GM19351 (cell line): ENCODE data around the gene PLPP6.

Source experiments
- ATAC-seq: cut with Tn5 transposase; IDR thresholded peaks from one replicate; pipeline ENCODE4 v1.9.1; 2021; ENCODE audit warnings: mild to moderate bottlenecking, moderate library complexity; ENCODE audit not compliant: unreplicated experiment

The PLPP6 gene

DNA sequence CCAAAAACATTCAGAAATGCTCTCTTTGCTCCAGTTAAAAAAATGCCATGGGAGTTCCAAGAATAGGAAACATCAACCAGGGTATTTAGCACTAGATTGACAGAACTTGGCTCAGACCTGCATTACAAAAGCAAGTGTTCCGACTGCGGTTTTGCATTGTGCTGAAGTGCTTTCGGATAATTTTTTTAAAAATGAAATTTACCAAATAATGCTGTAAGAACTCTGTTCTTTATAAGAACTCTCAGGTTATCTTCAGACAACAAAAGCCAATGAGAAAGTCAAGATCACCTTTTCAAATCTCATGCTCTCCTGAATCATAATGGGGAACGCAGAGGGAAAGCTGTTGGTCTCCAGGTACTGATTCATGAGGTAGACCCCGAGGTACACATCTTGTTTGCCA is 483 bp upstream of the PLPP6 start:
- ATAC-seq: no peak

DNA sequence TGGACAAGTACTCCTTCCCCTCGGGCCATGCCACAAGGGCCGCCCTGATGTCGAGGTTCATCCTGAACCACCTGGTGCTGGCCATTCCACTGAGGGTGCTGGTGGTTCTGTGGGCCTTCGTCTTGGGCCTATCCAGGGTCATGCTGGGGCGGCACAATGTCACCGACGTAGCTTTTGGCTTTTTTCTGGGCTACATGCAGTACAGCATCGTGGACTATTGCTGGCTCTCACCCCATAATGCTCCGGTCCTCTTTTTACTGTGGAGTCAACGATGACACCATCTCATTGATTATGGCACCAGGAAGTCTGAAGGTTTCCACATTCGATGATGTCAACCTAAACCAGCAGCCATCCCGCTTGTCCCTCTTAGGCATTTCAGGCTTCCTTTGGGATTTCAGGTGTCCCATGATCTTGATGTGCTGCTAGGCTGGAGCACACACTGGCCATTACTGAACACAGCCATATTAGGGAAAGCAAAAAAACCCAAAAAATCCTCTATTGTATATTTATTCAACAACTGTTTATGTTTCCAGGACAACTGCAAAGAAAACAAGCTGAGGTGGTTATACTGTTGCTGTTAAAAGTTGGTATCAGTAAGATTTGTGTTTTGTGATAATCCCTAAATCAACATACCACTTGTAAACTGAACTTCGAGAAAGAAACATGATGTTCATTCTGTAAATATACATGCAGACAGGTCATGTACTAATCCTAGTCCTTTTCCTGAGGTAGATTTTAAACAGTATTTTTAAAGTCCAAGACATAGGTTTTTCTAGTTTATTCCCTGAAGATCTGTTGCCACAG is 1.1 kb downstream of the PLPP6 start:
- no peak for ATAC-seq

DNA sequence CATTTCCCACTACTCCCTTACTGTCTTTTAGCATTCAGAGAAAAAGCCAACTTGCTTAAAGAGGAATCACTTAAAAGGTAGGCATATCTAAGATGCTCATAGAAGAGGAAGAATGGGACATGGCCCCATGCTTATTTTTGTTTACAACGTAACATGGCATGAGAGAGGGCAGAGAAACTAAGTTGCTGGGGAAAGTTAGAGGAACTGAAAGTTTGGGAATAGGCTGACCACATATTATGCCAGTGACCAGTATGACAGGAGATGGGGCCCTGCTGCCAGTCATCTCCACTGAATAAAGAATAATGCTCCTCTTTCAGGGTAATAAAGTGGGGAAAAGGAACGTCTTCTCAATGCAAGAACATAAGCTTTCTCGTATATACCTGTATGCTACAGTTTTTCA is 1.9 kb downstream of the PLPP6 start:
- no peak for ATAC-seq

DNA sequence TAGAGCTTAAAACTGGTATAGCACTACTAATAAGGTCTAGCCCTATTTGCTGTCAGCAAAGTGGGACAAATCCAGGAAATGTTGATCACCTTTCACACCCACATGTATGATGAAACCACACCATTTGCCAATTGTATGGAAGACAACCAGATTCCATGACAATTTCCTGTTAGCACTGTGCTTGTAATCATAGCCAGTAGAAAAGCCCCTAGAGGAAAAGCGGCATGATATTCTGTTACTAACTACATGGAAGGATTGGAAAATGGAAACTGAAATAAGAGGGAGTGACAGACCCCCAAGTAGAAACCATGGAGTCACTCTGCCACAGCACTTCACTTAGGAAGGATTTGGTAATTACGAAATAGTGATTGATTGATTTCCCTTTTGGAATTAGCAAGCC is 3.3 kb downstream of the PLPP6 start:
- no peak for ATAC-seq

DNA sequence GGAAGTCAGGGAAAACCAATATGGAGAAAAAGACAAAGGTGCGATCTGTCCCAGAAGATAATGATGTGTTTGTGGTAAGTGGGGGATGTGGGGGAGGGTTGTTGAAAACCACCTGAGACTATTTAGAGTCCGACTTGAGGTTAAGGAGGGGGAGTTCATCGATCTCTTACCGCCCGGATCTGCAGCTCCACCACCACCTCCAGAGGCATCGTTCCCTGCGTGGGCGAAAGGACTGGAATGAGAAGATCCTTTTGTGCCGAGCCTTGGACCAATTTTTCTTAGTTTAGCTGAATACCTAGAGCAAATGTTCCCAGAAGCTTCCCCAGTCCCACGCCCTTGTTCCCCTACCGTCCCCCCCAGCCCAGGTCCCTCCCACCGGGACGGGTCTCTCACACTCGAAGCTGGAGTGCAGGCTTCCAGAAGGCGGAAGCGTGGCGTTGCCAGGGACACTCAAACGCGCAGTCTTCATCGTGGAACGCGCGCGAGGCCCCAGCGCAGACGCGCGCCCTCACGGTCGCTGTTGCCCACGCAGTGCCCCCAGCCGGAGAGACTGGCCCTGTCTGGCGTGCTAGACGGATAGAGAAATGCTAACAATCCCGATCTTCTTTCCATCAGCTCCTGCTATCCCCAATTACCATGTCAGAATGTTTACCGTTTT is 4.1 kb downstream of the PLPP6 start, which contains the start of gene SPATA6L:
Gene SPATA6L (minus strand): TSS at position 439 of the 658 bp plus-strand sequence. CDS start 230 bp downstream, at position 209.
- ATAC-seq: peak; percentile 38

DNA sequence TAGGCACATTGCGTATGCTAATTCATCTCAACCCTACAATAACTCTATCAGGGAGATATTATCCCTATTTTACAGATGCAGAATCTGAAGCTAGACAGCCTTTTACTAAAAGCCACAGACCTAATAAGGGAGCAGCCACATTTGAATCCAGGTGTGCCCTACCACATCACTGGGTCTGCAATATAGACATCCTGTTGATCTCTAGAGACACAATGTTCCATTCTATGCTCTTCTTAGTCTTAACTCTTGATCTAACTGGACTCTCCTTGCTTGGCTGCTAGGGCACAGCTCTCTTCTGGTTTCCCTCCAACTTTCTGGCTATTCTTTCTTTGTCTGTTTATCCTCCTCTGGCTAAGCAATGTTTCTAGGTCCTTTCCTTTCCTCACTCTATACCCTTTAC is 5.6 kb downstream of the PLPP6 start:
- no peak for ATAC-seq

DNA sequence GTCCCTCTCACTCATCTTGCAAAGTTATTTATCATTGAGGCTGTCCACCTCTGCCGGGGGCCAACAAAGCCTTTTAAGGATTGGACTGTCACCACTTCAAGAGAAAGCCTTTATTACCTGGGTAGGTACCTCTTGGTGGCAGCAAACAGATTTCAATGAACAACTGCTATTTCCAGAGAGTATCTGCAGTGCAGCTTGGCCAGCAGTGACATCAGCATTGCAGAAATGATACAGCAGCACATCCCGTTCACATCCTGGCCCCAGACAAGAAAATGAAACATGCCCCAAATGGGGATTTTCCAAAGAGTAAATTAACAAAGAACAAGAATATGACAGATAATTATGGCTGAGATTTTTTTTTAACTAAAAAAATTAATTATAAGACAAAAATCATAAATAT is 6.5 kb downstream of the PLPP6 start:
- no peak for ATAC-seq

DNA sequence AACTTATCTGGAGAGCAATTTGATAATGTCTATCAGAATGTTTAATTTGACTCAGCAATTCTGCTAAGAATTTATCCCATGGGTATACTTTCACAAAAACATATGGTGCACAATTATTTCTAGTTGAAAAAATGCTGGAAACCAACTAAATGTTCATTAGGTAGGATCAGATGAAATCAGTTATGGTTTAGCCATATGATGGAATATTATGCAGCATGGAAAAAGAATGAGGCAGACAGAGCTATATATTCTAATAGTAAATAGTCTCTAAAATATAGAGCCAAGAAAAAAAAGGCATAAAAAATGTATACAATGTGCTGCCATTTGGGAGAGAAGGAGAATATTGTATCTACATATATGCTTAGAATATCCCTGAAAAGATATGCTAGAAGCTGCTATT is 7.8 kb downstream of the PLPP6 start:
- ATAC-seq: no peak

DNA sequence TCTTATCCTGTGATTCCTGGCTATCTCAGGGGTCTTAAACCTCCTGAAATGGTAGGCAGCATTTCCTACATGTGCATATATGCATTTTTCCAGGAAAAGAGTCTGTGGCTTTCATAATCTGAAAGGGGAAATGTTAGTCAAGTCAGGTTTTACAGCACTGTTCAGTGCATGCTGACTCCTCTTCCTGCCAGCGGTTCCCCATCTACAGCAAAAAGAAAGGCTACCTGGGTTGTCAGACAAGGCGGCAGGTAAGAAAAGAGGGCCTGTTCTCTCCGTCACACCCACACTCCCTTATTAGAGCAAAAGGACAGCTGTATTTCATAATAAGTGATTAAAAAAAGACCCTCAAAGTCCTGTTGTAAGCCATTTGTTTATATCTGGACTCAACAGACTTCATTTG is 8.5 kb downstream of the PLPP6 start:
- no peak for ATAC-seq

DNA sequence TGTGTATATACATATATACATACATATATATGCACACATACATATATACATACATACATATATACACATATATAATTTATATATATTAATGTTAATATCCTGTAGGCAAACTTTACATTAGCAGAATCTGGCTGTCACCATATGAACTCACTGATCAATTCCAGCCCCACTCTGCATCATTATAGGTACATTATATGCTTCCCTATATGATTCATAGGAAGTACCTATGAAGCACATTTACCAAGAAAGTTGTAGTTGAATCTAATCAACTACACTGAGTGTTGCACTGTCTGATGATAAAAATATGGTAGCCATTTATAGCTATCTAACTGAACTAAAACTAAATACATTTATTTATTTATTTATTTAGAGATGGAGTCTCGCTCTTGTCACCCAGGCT is 9.6 kb downstream of the PLPP6 start:
- no peak for ATAC-seq

DNA sequence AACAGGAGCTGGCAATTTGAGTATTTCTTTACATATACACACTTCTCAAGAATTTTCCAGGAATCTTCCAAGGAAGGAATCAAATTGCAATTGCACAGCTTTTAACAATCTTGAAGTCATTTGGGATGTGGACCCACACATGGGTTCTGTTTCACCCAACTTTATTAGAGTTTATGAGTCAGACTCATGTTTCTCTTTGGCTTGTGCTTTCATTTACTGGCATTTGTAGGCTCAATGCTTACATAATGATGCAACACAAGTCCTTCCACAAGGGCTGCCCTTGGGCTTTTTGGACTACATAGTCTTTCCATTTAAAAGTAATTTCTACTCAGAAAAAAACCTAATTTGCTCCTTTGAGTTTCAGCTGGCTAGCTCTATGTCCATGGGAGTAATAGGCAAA is 12.7 kb downstream of the PLPP6 start:
- ATAC-seq: no peak

DNA sequence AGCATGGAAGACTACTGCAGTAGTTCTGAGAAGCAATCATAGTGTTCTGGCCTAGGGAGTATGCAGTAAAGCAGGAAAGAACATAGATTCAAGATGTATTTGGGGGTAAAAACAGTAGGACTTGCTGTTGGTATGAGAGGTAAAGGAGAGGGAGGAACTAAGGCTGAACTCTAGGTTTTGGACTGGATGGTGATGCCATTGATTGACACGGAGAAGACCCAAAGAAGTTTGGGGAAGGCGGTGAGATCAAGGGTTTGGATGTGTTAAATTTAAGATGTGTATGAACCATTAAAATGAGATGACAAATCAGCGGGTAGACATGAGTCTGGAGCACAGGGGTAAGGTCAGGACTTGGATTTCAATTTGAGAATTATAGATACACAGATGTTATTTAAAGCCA is 15.3 kb downstream of the PLPP6 start:
- no peak for ATAC-seq

DNA sequence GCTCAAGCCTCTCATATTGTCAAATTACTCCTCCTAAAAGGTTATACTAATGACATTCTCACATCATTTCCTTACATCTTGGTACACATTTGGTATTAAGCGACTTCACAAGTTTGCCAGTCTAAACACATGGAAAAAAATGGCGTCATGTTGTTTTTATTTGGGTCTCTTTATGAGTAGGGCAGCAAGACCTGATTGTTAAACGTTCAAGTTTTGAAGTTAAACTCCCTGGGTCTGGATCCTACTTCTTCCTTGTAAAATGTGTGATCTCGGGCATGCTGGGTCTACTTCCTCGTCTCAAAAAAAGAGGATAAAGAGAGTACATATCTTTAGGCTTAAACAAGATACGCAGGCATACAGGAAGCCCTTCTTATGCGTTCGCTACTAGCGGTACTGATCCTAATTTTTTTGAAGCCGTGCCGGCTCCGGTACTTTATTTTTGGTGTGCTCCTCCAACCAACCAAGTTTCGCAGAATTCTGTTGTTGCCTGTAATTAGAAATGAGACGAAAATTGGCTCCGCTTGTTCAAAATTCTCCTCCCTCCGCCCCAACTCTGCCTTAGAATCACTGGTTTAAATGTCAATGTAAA is 16.7 kb downstream of the PLPP6 start:
- peak; percentile 16 for ATAC-seq

DNA sequence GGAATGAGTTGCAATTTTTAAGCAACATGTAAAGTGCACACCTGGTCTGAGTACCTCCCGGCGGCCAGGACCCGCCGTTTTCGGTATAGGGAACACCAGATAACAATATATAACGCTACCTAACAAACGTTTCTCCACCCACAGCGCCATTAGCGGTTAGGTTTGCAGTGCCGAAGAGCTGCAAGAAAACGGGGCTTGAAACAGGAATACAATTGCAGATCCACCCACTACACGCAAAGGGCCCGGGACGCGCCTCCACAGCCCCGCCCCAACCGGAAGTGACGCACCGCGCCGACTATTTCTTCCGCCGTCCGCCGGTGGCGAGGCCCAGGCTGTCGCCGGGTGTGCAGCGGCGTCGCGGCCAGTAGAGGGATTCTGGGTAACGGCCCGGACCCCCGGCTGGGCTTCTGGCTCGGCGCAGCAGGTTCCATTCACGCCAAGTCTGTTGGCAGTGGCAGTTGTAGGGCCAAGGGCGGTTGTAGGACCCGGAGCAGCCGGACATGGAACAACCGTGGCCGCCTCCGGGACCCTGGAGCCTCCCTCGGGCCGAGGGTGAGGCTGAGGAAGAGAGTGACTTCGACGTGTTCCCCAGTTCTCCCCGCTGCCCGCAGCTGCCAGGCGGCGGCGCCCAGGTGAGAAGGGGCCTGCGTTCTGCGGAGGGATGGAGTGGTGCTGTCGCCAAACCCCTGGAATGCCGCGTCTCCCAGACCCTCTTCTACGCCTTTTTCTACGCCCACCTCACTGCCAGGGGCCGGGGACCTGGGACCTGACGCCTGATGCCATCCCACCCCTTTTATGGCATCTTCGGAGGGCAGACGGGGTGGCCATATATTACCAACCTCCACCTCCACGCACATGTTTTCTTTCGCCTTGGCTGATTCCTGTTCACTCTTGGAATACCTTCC is 17.4 kb downstream of the PLPP6 start, which contains the start of gene CDC37L1:
Gene CDC37L1 (plus strand): TSS at position 302 of the 905 bp plus-strand sequence. CDS start 199 bp downstream, at position 501.
- ATAC-seq: peak; percentile 96

DNA sequence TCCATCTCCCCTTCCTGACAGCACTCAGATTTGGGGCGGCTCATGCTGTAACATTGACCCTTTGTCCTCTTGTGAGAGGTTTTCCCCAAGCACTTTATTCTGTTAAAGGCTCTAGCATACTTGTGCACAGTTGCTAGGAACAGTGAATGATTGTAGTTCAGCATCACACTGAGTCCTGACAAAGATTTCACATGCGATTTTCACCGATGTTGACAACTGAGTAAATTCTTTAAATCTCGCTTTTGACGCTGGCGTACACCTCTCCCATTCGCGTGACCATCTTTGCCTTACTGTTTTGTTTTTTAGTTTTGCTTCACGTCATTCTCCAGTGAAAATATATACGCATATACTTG is 18.1 kb downstream of the PLPP6 start:
- ATAC-seq: peak; percentile 0

DNA sequence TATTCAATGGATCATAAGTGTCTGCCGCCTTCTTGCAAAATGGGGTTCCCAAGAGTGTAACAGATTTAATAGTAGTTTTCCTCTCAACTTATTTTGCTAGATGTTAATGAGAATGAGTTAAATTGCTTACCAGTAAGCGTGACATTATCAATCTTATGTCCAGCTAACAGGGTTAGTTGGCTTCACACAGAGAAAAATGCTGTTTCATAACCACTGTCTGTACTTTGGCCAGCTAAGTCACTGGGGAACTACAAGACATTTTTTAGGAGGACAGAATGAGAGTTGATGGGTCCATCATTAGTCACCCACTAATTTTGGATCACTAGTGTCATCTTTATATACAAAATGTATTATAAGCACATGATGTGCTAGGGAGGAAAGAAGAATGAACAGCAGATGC is 18.7 kb downstream of the PLPP6 start:
- ATAC-seq: no peak

DNA sequence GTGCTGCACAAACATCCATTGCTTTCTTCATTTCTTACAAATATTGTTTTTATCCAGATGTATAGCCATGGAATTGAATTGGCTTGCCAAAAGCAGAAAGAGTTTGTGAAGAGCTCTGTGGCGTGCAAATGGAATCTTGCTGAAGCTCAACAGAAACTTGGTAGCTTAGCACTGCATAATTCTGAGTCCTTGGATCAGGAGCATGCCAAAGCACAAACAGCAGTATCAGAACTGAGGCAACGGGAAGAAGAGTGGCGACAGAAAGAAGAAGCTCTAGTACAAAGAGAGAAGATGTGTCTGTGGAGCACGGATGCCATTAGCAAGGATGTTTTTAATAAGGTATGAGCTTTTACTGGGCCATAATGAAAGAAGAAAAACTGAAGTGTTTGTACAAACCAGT is 22.7 kb downstream of the PLPP6 start:
- ATAC-seq: no peak

DNA sequence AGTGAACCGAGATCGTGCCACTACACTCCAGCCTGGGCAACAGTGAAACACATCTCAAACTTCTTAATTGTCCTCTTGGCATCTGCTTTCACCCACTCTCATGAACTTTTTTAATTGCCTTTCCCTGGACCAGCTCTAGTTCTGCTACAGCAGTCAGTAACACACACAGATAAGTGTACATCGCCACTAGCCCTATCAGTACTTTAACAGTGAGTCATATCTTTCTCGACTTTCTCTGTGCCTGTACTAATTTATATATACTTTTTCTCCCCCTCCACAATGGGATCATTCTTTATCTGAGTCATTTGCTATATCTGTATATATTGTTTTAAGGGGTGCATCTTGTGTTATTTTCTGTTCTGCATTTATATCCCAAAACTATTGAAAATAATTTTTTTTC is 24.0 kb downstream of the PLPP6 start:
- no peak for ATAC-seq

DNA sequence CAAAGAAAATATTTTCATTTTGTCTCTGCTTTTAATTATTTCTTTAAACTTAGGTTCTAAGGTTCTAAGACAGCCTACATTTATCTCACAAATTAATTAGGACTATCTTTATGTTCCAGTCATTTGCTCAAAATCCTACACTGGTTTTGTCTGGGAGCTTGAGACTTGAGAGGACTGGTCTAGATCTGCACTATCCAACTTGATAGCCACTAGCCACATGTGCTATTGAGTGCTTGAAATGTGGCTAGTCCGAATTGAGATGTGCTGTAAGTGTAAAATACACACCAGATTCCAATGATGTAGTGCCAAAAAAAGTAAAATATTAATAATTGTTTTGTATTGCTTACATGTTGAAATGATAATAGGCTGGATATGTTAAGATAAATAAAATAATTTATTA is 24.5 kb downstream of the PLPP6 start:
- ATAC-seq: no peak

DNA sequence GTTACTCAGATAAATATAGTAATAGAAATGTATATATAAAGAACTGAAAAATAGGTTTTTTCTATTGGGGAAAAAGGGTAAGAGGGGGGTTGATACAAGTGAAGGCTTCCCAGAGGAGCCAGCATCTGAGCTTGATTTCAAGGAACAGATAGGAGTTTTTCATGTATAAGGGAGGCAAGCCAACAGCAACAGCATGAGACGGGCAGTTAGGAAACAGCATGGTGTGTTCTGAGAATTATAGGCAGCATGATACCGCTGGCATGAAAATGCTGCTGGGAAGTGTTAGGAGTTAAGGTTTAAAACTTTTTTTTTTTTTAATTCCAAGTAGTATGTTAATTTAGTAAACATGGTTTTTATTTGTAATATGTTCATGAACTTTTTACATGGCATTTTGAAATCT is 26.9 kb downstream of the PLPP6 start:
- ATAC-seq: no peak

DNA sequence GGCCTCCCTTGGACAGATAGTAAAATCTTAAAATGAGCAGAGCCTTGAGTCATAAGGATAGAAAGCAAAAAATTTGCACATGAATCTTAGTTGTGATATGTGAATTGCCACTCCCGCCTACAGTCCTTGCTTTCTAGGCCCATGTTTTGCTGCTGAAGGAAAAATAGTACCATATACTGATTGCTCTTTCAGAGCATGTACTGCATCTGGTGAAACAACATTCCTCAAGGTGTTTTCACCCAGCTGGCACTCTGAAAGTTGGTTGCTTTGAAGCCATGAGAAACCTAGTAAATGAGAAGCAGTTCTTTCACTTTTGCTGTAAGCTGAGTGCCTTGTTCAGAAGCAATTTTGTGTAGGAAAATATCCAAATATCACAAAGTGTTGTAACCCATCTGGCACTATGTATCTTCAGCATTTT is 27.6 kb downstream of the PLPP6 start:
- ATAC-seq: peak; percentile 66
